Measurements from ENCODE around the gene CNTNAP2.

DNA sequence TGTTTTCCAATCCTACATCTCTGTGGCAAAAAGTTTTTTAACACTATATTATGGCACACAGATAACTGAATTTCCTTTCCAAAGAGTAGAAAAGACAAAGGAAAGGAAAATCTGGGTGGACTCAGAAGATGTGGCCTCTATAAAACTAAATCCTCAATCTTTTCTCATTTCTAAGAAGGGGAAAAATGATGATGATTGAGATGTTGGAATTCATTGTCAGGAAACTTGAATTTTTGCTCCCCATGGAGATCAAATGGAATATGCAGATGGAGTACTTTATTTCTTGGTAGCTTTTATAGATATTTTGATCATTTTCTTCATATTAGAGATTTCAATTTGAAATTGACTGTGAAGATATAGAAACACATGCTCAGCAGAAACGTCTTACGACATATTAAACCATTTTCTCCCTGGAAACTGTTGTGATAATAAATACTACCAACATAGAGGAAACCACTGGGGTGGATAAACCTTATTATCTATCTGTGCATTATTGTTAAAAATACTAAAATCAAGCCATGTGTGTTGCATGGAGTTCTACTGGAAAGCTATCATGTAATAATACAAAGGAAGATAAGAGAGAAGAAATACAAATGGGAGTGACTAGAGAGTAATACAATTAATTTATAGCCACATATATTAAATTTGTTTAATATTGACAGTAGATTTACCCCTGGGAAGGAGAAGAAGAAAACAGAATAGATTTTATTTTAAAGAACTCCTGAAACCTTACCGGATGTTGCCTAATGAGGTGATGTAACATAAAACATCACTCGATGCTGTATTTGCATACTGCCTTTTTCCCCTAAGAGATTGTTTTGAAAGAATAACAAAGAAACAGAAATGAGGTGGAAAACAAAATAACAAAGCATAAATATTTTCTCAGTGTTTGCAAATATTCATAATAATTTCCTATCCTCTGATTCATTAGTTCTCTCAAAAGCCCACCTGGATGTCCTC, 1542.7 kb downstream of the CNTNAP2 start:
- TF ChIP-seq, protein P1, sequence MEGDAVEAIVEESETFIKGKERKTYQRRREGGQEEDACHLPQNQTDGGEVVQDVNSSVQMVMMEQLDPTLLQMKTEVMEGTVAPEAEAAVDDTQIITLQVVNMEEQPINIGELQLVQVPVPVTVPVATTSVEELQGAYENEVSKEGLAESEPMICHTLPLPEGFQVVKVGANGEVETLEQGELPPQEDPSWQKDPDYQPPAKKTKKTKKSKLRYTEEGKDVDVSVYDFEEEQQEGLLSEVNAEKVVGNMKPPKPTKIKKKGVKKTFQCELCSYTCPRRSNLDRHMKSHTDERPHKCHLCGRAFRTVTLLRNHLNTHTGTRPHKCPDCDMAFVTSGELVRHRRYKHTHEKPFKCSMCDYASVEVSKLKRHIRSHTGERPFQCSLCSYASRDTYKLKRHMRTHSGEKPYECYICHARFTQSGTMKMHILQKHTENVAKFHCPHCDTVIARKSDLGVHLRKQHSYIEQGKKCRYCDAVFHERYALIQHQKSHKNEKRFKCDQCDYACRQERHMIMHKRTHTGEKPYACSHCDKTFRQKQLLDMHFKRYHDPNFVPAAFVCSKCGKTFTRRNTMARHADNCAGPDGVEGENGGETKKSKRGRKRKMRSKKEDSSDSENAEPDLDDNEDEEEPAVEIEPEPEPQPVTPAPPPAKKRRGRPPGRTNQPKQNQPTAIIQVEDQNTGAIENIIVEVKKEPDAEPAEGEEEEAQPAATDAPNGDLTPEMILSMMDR (IDR thresholded peaks at IDR 0.05) = no peak
- no peak for TF ChIP-seq POLR2A (IDR thresholded peaks at IDR 0.05)
- no peak for TF ChIP-seq POLR2AphosphoS5 (IDR thresholded peaks at IDR 0.05; ENCODE audit: insufficient read depth in 1 of 2, low read depth in 1 of 2)
